Central memory CD4-positive, alpha-beta T cell (primary cell): ENCODE measurements around the gene COL3A1.

ENCODE experiments used
- DNase-seq: peaks from one replicate; pipeline ENCODE4 v3.0.0; 2022
- total RNA-seq, 3 experiments: gene quantifications; one replicate each; lab custom pipeline; 2026; lab: John Stamatoyannopoulos, UW

COL3A1 gene
- 0 to 0.18 (median 0) reads per million in 3 experiments for total RNA-seq

- DNase-seq: no peak
These were observed at the start of gene COL3A1 for GRCh38 chr2:188974164-188974563. Gene COL3A1 (plus strand): TSS chr2:188974373. CDS start chr2:188974490, 117 bp downstream.

- no peak for DNase-seq
These were observed 45.5 kb upstream of the COL3A1 start for GRCh38 chr2:188928643-188929042.

- DNase-seq: no peak
These were observed 42.8 kb upstream of the COL3A1 start for GRCh38 chr2:188931361-188931760.

- no peak for DNase-seq
These were observed 36.6 kb upstream of the COL3A1 start for GRCh38 chr2:188937228-188938220.

GRCh38 chr2:188940171-188940570, 34.0 kb upstream of the COL3A1 start:
- no peak for DNase-seq

GRCh38 chr2:188944442-188944841, 29.7 kb upstream of the COL3A1 start:
- DNase-seq: no peak

- DNase-seq: no peak
These were observed 24.9 kb upstream of the COL3A1 start for GRCh38 chr2:188949046-188949818.

- DNase-seq: no peak
These were observed 21.3 kb upstream of the COL3A1 start for GRCh38 chr2:188952901-188953300.

GRCh38 chr2:188956290-188956689, 17.9 kb upstream of the COL3A1 start:
- no peak for DNase-seq

- DNase-seq: no peak
These were observed 17.2 kb upstream of the COL3A1 start for GRCh38 chr2:188956961-188957360.

- no peak for DNase-seq
These were observed 16.5 kb upstream of the COL3A1 start for GRCh38 chr2:188957646-188958045.

GRCh38 chr2:188963741-188964140, 10.4 kb upstream of the COL3A1 start:
- DNase-seq: no peak

- DNase-seq: no peak
These were observed 9.1 kb upstream of the COL3A1 start for GRCh38 chr2:188964976-188965546.

- no peak for DNase-seq
These were observed 8.6 kb upstream of the COL3A1 start for GRCh38 chr2:188965563-188965962.

GRCh38 chr2:188966079-188966571, 8.0 kb upstream of the COL3A1 start:
- no peak for DNase-seq

- DNase-seq: no peak
These were observed 7.3 kb upstream of the COL3A1 start for GRCh38 chr2:188966728-188967440.

- DNase-seq: no peak
These were observed 4.9 kb upstream of the COL3A1 start for GRCh38 chr2:188969236-188969635.

- DNase-seq: no peak
These were observed 4.5 kb upstream of the COL3A1 start for GRCh38 chr2:188969651-188970050.

- DNase-seq: no peak
These were observed 4.0 kb upstream of the COL3A1 start for GRCh38 chr2:188970211-188970610.

- DNase-seq: no peak
These were observed 2.7 kb upstream of the COL3A1 start for GRCh38 chr2:188971432-188971861.

GRCh38 chr2:188973641-188974040, 532 bp upstream of the COL3A1 start:
- DNase-seq: no peak

GRCh38 chr2:188975497-188976102, 1.4 kb downstream of the COL3A1 start:
- DNase-seq: no peak
